Endothelial cell of umbilical vein (primary cell): ENCODE data around the gene HNRNPH2. TPM values are rescaled to one million over a fixed set of nuclear protein-coding genes. Genes with fewer than 3 reads are reported as not detected.

Experiments used
- BruUV-seq: library from RNA; stranded (reverse); fragments of 400-500 nt; replicated peaks from 2 replicates; lab custom pipeline; 2021; lab: Mats Ljungman, UMichigan
- CTCF ChIA-PET: fragments of 300-600, 350-600 bp; sonication (Branson Sonifier 250); formaldehyde crosslinking; loops from one replicate; lab custom pipeline; 2021; ENCODE audit warnings: antibody characterized with exemption, inconsistent platforms; lab: Charles Lee
- POLR2A ChIA-PET: fragments of 300-600, 350-600 bp; sonication (Branson Sonifier 250); formaldehyde crosslinking; loops from one replicate; lab custom pipeline; 2021; ENCODE audit warnings: antibody characterized with exemption, inconsistent platforms; lab: Charles Lee
- DNase-seq: peaks from one replicate; pipeline ENCODE4 v3.0.0-alpha.2; 2011; ENCODE audit warnings: low read depth, low spot score
- FAIRE-seq: peaks from 2 replicates; lab custom pipeline; 2011; peaks lifted over from hg19 to GRCh38; lab: Jason Lieb, UNC
- H2AFZ ChIP-seq: 2 replicates; pipeline ENCODE4 v1.6.0; 2012; ENCODE audit warnings: low read depth, low read length, control low read depth, inconsistent platforms
- H3K27ac ChIP-seq: 2 replicates; pipeline ENCODE4 v1.5.1; 2011; ENCODE audit warnings: low read depth, mild to moderate bottlenecking, control low read depth, low read length, moderate library complexity; ENCODE audit not compliant: insufficient read depth
- H3K27me3 ChIP-seq, 2 experiments: 2 replicates each; pipeline versions ENCODE4 v1.6.0 to v1.6.1; 2011; ENCODE audit warnings: low read length in 2 of 2, mixed read lengths in 1 of 2; ENCODE audit not compliant: control insufficient read depth in 2 of 2, insufficient read depth in 2 of 2
- H3K36me3 ChIP-seq, 2 experiments: 2 replicates in 1 of 2; 3 replicates in 1 of 2; pipeline ENCODE4 v1.5.1; 2011; ENCODE audit warnings: low read length in 2 of 2, mild to moderate bottlenecking in 1 of 2, moderate library complexity in 1 of 2; ENCODE audit not compliant: control insufficient read depth in 2 of 2, insufficient read depth in 2 of 2; ENCODE audit errors: extremely low read depth in 1 of 2
- H3K4me1 ChIP-seq: 3 replicates; pipeline ENCODE4 v1.5.1; 2011; ENCODE audit warnings: mild to moderate bottlenecking, low read length; ENCODE audit not compliant: control insufficient read depth, insufficient read depth; ENCODE audit errors: extremely low read depth
- H3K4me2 ChIP-seq: 2 replicates; pipeline ENCODE4 v1.6.1; 2011; ENCODE audit warnings: low read length, control low read depth, mixed read lengths; ENCODE audit not compliant: insufficient read depth
- H3K4me3 ChIP-seq, 3 experiments: fragments of 200-600 bp in 1 of 3; sonication (generic), shearing (Covaris generic) in 1 of 3; replicated peaks in 1 of 3; 2 replicates each; pipeline ENCODE4 v1.5.1; 2011 to 2016; ENCODE audit warnings: control low read depth in 3 of 3, low read length in 3 of 3, mild to moderate bottlenecking in 2 of 3, inconsistent platforms in 1 of 3, low read depth in 1 of 3, moderate library complexity in 1 of 3; ENCODE audit not compliant: insufficient read depth in 1 of 3
- H3K79me2 ChIP-seq: 2 replicates; pipeline ENCODE4 v1.6.0; 2012; ENCODE audit warnings: low read length, inconsistent platforms; ENCODE audit not compliant: control insufficient read depth, insufficient read depth
- H3K9ac ChIP-seq: replicated peaks from 2 replicates; pipeline ENCODE3; 2011; ENCODE audit warnings: low read length, control low read depth; ENCODE audit not compliant: insufficient read depth; ENCODE audit errors: extremely low read depth
- H3K9me1 ChIP-seq: replicated peaks from 3 replicates; pipeline ENCODE4 v1.6.0; 2011; ENCODE audit warnings: mild to moderate bottlenecking, low read length; ENCODE audit not compliant: control insufficient read depth, insufficient read depth; ENCODE audit errors: extremely low read depth
- H3K9me3 ChIP-seq: replicated peaks from 2 replicates; pipeline ENCODE4 v1.5.1; 2012; ENCODE audit warnings: low read length, inconsistent platforms; ENCODE audit not compliant: control insufficient read depth, insufficient read depth
- H4K20me1 ChIP-seq: replicated peaks from 2 replicates; pipeline ENCODE3; 2011; ENCODE audit warnings: mild to moderate bottlenecking, low read length; ENCODE audit not compliant: control insufficient read depth, insufficient read depth; ENCODE audit errors: extremely low read depth
- FOS ChIP-seq: IDR thresholded peaks from 2 replicates; pipeline ENCODE4 v1.6.1; 2011; ENCODE audit warnings: mild to moderate bottlenecking, low read length, moderate library complexity, borderline replicate concordance; ENCODE audit not compliant: insufficient read depth
- POLR2AphosphoS5 ChIP-seq: IDR thresholded peaks from 2 replicates; pipeline ENCODE4 v1.6.1; 2012; ENCODE audit warnings: low read depth, mild to moderate bottlenecking, control low read depth, low read length, moderate library complexity; ENCODE audit not compliant: insufficient read depth
- dilution Hi-C: fragments of 300-500 bp; cut with MboI; formaldehyde crosslinking; loops from one replicate; pipeline ENCODE4 v1.15.0; 2019; ENCODE audit warnings: low sequenced_read_pairs; ENCODE audit not compliant: extremely low pct_ligation_motif_present
- intact Hi-C: fragments of 100-400 bp; cut with micrococcal nuclease; formaldehyde crosslinking; loops from one replicate; pipeline ENCODE4 v1.10.0; 2022
- polyA plus RNA-seq, 4 experiments: library from polyadenylated mRNA; depleted of rRNA in 3 of 4; stranded (reverse) in 3 of 4; unstranded in 1 of 4; fragments of >200 nt; gene quantifications; 2 replicates each; pipeline versions ENCODE4 v1.2.1 to v1.2.3, GENCODE V29; 2011 to 2012; ENCODE audit warnings: missing spikeins in 1 of 4
- total RNA-seq: library from RNA; stranded (reverse); gene quantifications from 2 replicates; pipeline ENCODE4 v1.2.3, GENCODE V29; 2021
- TF ChIP-seq, protein P1 (sequence below), 2 donors: IDR thresholded peaks; 1 replicate in 1 of 2; 2 replicates in 1 of 2; pipeline ENCODE4 v1.5.1; 2011; ENCODE audit warnings: low read length in 2 of 2, mild to moderate bottlenecking in 2 of 2, moderate library complexity in 2 of 2, control low read depth in 1 of 2, inconsistent platforms in 1 of 2, low read depth in 1 of 2; ENCODE audit not compliant: insufficient read depth in 1 of 2; ENCODE audit errors: extremely low read depth in 1 of 2

HNRNPH2 gene
- total and polyA plus RNA-seq, 2 donors (not counting 3 experiments of a cell fraction or from before 2014, with no cell fraction given), result 29.3 to 59.1 TPM

DNA sequence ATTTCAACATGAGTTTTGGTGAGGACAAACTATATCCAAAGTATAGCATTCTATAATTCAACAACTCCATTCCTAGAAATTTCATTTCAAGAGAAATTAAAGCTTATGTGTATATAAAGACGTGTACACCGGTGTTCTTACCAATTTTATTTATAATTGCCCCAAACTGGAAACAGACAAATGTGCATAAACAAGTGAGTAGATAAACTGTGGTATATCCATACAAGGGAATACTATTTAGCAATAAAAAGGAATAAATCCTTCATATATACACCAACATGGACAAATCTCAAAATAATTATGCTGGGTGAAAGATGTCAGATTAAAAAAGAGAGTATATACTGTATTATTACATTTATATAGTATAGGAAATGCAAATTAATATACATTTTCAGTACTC, 19.9 kb downstream of the HNRNPH2 start:
- H3K9ac ChIP-seq, result no peak overlapping the region
- H3K79me2 ChIP-seq, result no peaks in the 10 kb centered on the region
- ChIA-PET CTCF (interaction anchor here (1.9 kb wide), 1 partner anchor 9 kb away, joined by 5 read pairs; no protein-coding TSS in a partner anchor), POLR2A (no interaction called here)
- DNase-seq (no peak), FAIRE-seq (no peak)
- TF ChIP-seq POLR2AphosphoS5, result no peak
- H2AFZ ChIP-seq, result no peak overlapping the region
- no peaks in the 10 kb centered on the region for H3K9me3 ChIP-seq
- no peak overlapping the region for H3K27ac ChIP-seq
- H3K4me3 ChIP-seq, result no peak overlapping the region
- BruUV-seq, result no TSS peak
- no peaks in the 10 kb centered on the region for H4K20me1 ChIP-seq
- no peaks in the 10 kb centered on the region for H3K9me1 ChIP-seq
- peaks cover 1 to 2% of the 10 kb centered on the region in 2 experiments for H3K36me3 ChIP-seq
- dilution Hi-C loops (no loop called here), intact Hi-C loops (no loop called here)
- H3K4me1 ChIP-seq, result no peaks in the 10 kb centered on the region
- H3K27me3 ChIP-seq, result no peaks in the 10 kb centered on the region
- H3K4me2 ChIP-seq, result no peak overlapping the region

DNA sequence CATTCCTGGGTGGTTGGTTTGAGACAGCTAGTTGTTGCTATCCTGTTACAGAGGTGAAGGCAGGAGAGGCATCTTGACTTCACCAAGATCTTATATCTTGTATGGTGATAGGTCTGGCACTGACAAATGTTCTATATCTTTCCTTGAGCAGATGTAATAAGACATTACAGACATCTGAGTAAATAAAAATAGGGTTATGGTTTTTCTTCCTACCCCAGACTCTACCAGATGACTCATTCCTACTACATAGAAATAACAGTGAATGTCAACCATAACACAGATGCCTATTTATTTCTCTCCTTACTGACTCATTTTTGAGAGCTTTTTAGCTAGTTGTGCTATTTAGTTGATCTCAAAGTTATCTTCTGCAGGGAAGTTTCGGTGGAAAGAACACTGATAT, 21.9 kb downstream of the HNRNPH2 start:
- peaks cover 0 to 2% of the 10 kb centered on the region in 2 experiments for H3K36me3 ChIP-seq
- no peaks in the 10 kb centered on the region for H4K20me1 ChIP-seq
- FAIRE-seq (peak; percentile 76), DNase-seq (no peak)
- ChIA-PET CTCF (no interaction called here), POLR2A (no interaction called here)
- TF ChIP-seq, protein P1, sequence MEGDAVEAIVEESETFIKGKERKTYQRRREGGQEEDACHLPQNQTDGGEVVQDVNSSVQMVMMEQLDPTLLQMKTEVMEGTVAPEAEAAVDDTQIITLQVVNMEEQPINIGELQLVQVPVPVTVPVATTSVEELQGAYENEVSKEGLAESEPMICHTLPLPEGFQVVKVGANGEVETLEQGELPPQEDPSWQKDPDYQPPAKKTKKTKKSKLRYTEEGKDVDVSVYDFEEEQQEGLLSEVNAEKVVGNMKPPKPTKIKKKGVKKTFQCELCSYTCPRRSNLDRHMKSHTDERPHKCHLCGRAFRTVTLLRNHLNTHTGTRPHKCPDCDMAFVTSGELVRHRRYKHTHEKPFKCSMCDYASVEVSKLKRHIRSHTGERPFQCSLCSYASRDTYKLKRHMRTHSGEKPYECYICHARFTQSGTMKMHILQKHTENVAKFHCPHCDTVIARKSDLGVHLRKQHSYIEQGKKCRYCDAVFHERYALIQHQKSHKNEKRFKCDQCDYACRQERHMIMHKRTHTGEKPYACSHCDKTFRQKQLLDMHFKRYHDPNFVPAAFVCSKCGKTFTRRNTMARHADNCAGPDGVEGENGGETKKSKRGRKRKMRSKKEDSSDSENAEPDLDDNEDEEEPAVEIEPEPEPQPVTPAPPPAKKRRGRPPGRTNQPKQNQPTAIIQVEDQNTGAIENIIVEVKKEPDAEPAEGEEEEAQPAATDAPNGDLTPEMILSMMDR (IDR thresholded peaks at IDR 0.05; ENCODE audit: extremely low read depth in 1 of 2, insufficient read depth in 1 of 2, low read depth in 1 of 2, low read length in 2 of 2), result no peak
- peak; percentile 50 for TF ChIP-seq FOS
- no peak overlapping the region for H3K27ac ChIP-seq
- no TSS peak for BruUV-seq
- H3K9ac ChIP-seq, result no peak overlapping the region
- no peaks in the 10 kb centered on the region for H3K79me2 ChIP-seq
- no peak overlapping the region for H2AFZ ChIP-seq
- H3K27me3 ChIP-seq, result no peaks in the 10 kb centered on the region
- intact Hi-C loops, result no loop called here
- no peaks in the 10 kb centered on the region for H3K9me1 ChIP-seq
- dilution Hi-C loops, result no loop called here
- H3K9me3 ChIP-seq, result no peaks in the 10 kb centered on the region
- H3K4me1 ChIP-seq, result no peaks in the 10 kb centered on the region
- no peak overlapping the region for H3K4me3 ChIP-seq
- H3K4me2 ChIP-seq, result no peak overlapping the region
